Stimulated activated CD4-positive, alpha-beta T cell treated with anti-CD3 and anti-CD28 coated beads, Interleukin-1b, Interleukin-23, amount 100 ng/mL, for 4 hours (primary cell): ENCODE data around the gene KRTAP29-1.
"Not testable (repeated sequence)": the region's sequence is repeated elsewhere in the genome, so short reads cannot be mapped to it uniquely, and the experiment has no call there.

ENCODE experiments used
- DNase-seq, 2 donors: peaks; one replicate each; pipeline ENCODE4 v3.0.0-alpha.2; 2020; ENCODE audit warnings: low read depth in 2 of 2

Gene KRTAP29-1, protein sequence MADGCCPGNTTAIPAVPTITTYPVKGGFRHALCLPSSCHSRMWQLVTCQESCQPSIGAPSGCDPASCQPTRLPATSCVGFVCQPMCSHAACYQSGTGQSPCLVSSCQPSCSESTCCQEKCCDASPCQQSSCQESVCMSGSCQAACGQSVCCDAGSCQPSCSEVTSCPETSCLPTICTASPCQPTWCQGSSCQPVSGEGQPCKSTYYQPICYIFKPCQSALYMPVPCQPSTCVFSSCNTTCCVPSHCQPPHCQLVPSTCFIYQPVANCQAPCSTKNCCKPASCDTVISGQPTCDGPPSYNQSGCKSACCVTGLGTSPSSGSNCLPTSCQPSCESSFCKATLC

GRCh38 chr17:41301916-41302901, at the start of gene KRTAP29-1:
Gene KRTAP29-1, minus strand, starts transcription at chr17:41302851. Its CDS starts 0 bp downstream, at chr17:41302851.
- no peak for DNase-seq

- no peak for DNase-seq
These were observed 48.5 kb upstream of the KRTAP29-1 start for GRCh38 chr17:41351177-41351576.

GRCh38 chr17:41350381-41350878, 47.8 kb upstream of the KRTAP29-1 start, which contains the start of gene KRT33A:
Gene KRT33A, minus strand, starts transcription at chr17:41350828. Its CDS starts 61 bp downstream, at chr17:41350767.
- not testable (repeated sequence) for DNase-seq

DNA sequence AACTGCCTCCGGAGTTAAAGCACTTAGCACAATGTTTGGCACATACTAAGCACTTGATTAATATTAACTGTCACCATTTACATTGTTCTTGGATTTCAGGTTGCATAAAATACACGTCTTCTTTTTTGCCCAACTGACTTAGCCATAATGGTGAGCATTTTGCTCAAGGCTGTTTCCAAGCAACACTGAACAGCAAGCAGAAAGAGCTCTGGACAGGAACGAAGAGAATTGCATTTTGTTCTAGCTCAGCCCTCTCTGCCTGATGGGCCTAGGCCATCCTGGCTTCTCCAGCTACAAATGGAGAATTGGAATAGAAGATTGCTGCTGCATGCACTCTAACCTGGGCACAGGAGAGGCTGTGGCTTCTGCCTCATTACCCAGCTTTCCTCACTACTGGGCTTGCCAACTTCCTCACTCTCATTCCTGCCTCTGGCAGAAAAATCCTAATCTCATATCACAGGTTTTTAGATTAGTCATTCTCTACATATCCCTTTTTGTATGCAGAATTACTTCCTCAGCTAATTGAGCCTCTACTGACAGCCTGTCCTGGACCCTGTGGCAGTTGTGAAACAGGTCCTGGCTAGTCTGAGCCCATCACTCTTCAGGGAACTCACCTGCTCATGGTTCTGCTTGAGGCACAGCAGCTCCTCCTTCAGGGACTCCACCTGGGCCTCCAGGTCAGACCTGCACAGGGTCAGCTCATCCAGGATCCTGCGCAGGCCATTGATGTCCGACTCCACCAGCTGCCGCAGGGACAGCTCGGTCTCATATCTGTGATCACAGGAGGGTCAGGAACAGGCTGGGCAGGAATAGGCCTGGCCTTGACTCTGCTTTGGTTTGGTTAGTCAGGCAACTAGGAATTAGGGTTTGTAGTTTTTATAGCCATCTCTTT, 45.5 kb upstream of the KRTAP29-1 start:
- no peak for DNase-seq

DNA sequence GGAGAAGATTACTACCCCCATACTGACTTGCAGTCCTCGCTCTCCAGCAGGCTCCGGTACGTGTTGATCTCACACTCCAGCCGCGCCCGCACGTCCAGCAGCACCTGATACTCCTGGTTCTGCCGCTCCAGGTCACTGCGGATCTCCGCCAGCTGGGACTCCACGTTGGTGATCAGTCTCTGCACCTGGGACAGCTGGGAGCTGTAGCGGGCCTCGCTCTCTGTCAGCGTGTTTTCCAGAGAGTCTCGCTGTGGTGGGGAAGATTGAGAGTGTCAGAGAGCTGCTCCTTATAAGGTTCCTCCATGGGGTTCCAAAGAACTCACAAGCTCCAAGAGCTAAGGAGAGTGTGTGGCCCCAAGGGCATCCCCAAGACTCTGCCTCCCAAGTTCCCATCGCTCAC, 43.8 kb upstream of the KRTAP29-1 start:
- DNase-seq = not testable (repeated sequence)

DNA sequence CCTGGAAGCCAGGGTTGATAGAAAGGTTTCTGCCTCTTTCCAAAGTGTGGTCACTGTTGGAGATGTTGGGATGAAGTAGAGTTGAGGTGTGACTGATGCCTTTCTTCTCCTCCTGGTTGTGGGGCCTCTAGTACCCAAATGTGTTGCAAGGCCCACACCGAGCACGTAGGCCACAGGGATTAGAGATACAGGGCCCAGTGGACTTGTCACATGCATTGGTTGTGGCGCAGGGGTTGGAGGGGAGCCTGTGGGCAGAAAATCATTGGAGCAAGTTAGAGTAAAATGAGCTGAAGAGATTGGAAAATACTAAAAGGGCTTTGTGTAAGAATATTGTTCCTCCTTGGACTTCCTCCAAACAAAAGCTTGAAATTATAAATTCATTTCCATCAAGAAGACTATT, 43.3 kb upstream of the KRTAP29-1 start:
- no peak for DNase-seq

GRCh38 chr17:41343029-41343428, 40.4 kb upstream of the KRTAP29-1 start:
- DNase-seq = no peak

DNA sequence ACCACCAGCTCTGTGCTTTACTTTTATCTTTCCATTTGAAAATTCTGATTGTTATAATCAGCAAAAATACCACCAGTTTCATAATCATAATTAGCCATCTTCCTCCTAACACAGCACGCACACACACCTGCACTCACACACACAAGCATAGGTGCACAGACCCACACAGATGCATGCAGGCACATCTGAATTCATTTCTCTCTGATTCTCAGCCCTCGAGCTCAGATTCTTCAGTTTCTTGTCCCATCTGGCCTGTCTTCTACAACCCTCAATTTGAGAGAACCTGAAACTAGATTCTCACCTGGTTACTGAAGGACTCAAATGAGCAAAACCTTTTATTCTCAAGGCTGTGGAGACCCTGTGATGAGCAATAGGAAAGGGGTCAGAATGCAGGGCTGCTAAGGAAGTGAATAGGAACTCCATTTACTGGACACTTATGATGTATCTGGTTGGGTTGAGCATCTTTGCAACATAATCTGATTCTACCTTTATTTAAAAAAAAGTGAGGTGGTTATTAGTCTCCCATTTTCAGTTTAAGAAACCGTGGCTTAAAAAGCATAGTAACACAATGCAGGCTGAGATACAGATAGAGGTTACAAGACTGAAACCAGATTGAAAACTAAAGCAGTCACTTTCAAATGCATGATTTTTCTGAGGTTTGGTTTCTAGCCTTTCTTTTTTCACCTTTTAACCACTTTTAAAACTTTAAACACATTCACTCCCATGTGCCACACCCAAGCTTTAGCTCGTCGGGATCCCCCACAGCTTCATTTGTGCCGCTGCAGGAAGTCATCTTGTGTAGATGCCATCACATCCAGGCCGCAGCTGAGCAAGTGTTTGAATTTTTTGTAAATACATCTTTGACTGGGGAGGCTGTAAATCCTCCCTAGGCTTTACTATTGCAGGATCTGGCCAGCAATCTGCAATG, 38.5 kb upstream of the KRTAP29-1 start:
- DNase-seq = no peak

DNA sequence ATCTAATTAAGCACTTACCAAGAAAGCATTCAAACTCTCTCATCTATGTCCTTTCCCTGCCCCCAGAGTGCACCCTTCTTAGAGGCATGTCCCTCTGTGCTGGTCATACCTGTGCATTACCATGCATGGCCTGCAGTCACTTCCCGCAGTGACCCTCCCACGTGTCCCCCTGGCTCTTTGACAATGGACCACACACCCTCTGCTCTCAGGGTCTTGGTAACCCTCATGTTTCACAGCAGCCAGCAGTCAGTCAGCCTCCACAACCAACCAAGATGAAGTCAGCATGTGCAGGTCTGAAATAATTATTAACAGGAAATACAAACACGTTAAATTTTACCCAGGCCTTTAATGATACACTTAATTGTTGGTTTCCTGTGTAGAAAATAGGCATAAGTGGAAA, 37.8 kb upstream of the KRTAP29-1 start:
- no peak for DNase-seq

- no peak for DNase-seq
These were observed 37.0 kb upstream of the KRTAP29-1 start for GRCh38 chr17:41339571-41340172.

DNA sequence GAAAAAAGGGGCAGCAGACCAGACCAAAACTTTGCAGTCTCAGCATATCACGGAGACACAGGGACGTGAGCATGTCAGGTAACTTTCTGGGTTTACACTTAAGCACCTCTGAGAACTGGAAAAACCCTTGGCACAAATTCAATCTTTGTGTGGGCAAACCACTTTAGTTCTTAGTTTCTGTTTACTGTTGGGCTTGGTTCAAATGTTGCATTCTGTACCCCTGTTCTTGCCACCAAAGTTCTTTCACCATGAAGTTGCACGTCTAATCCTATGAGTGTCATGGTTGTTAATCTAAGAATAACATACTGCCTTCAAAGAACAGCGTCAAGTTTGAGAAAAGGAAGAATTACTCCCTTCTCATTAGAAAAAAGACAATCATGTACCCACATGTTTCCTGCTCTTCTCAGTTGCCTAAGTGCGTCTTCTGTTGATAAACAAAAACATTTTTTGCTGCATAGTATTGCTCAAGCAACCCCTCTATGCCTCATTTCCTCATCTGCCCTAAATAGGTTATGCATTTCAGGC, 36.4 kb upstream of the KRTAP29-1 start:
- peak in 1 of 2 donors; percentile 30 for DNase-seq

GRCh38 chr17:41335747-41336146, 33.1 kb upstream of the KRTAP29-1 start:
- DNase-seq = no peak

- DNase-seq = no peak
These were observed 32.0 kb upstream of the KRTAP29-1 start for GRCh38 chr17:41334385-41335305.

- no peak for DNase-seq
These were observed 31.2 kb upstream of the KRTAP29-1 start for GRCh38 chr17:41333836-41334235.

- no peak for DNase-seq
These were observed 30.4 kb upstream of the KRTAP29-1 start for GRCh38 chr17:41333098-41333497.

GRCh38 chr17:41332239-41332638, 29.6 kb upstream of the KRTAP29-1 start:
- no peak for DNase-seq

DNA sequence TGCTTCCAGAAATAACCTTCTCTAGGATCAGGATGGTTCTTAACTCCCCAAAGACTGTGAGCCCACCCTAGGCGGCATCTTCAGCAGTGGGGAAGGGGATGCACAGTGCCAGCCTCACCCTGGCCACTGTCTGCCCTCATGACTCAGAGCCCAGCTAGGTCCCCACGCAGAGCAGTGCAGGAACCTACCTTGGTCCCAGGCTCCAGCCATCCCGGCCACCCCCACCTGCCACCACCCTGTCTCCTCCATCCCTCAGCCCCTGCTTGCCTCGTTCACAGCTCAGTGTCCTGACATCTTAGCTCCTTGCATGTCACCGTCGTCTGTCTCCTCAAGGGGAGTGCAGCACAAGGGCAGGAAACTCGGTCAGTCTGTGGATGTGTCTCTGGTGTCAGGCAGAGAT, 29.0 kb upstream of the KRTAP29-1 start:
- no peak for DNase-seq

- DNase-seq = no peak
These were observed 26.8 kb upstream of the KRTAP29-1 start for GRCh38 chr17:41329279-41329948.
